ENCODE data around the gene FOXN3. TPM values are rescaled to one million over a fixed set of nuclear protein-coding genes. Genes with fewer than 3 reads are reported as not detected.

The FOXN3 gene
- polyA plus RNA-seq, 1 donor from 2014 or later, result 10.3 TPM

- no peaks in the 10 kb centered on the region for H3F3A ChIP-seq (ENCODE audit: insufficient read depth, low read length, poor library complexity, severe bottlenecking)
- no peaks in the 10 kb centered on the region for H3K9me3 ChIP-seq (ENCODE audit: low read length)
- H3K4me3 ChIP-seq (ENCODE audit: low read length), result no peak overlapping the region
- H3K79me2 ChIP-seq (replicated peaks; ENCODE audit: insufficient read depth, low read length), result no peaks in the 10 kb centered on the region
- H3K27ac ChIP-seq (ENCODE audit: low read length), result no peak overlapping the region
- H2AFZ ChIP-seq (ENCODE audit: low read depth, low read length), result no peak overlapping the region
- H4K20me1 ChIP-seq (ENCODE audit: insufficient read depth), result no peaks in the 10 kb centered on the region
- H3K27me3 ChIP-seq (ENCODE audit: insufficient read depth, low read depth, low read length), result no peaks in the 10 kb centered on the region
- H3K36me3 ChIP-seq (ENCODE audit: insufficient read depth, low read length), result no peaks in the 10 kb centered on the region
- no peak overlapping the region for H3K4me2 ChIP-seq (ENCODE audit: low read length)
- TF ChIP-seq EP300 (conservative IDR thresholded peaks at IDR 0.05; ENCODE audit: poor library complexity, severe bottlenecking), result no peak
- no peaks in the 10 kb centered on the region for H3K9me2 ChIP-seq (ENCODE audit: insufficient read depth, low read length)
- H3K9ac ChIP-seq (ENCODE audit: low read length), result no peak overlapping the region
These were observed 15.2 kb upstream of the FOXN3 start for GRCh38 chr14:89432226-89432625.

GRCh38 chr14:89430391-89431236, 13.6 kb upstream of the FOXN3 start:
- no peaks in the 10 kb centered on the region for H4K20me1 ChIP-seq (ENCODE audit: insufficient read depth)
- H3K9me2 ChIP-seq (ENCODE audit: insufficient read depth, low read length), result no peaks in the 10 kb centered on the region
- H3K79me2 ChIP-seq (replicated peaks; ENCODE audit: insufficient read depth, low read length), result no peaks in the 10 kb centered on the region
- no peak overlapping the region for H3K4me2 ChIP-seq (ENCODE audit: low read length)
- no peak overlapping the region for H2AFZ ChIP-seq (ENCODE audit: low read depth, low read length)
- no peaks in the 10 kb centered on the region for H3K27me3 ChIP-seq (ENCODE audit: insufficient read depth, low read depth, low read length)
- no peaks in the 10 kb centered on the region for H3K9me3 ChIP-seq (ENCODE audit: low read length)
- no peak overlapping the region for H3K4me3 ChIP-seq (ENCODE audit: low read length)
- no peaks in the 10 kb centered on the region for H3K36me3 ChIP-seq (ENCODE audit: insufficient read depth, low read length)
- H3K9ac ChIP-seq (ENCODE audit: low read length), result no peak overlapping the region
- TF ChIP-seq EP300 (conservative IDR thresholded peaks at IDR 0.05; ENCODE audit: poor library complexity, severe bottlenecking) (no peak), POLR2AphosphoS5 (IDR thresholded peaks at IDR 0.05) (no peak), EZH2 (IDR thresholded peaks at IDR 0.05; ENCODE audit: borderline replicate concordance, insufficient read depth, low read length, poor library complexity, severe bottlenecking) (no peak), CTCF (IDR thresholded peaks at IDR 0.05; ENCODE audit: poor library complexity, severe bottlenecking) (no peak), TAF1 (IDR thresholded peaks at IDR 0.05; ENCODE audit: low read depth) (no peak), RAD21 (conservative IDR thresholded peaks at IDR 0.05) (no peak)
- no peaks in the 10 kb centered on the region for H3F3A ChIP-seq (ENCODE audit: insufficient read depth, low read length, poor library complexity, severe bottlenecking)
- no peak overlapping the region for H3K27ac ChIP-seq (ENCODE audit: low read length)

- H3K27ac ChIP-seq (ENCODE audit: low read length), result no peak overlapping the region
- TF ChIP-seq CTCF (IDR thresholded peaks at IDR 0.05; ENCODE audit: poor library complexity, severe bottlenecking) (no peak), REST (IDR thresholded peaks at IDR 0.05; ENCODE audit: borderline replicate concordance) (no peak), MXI1 (conservative IDR thresholded peaks at IDR 0.05; ENCODE audit: poor library complexity, severe bottlenecking) (no peak), EP300 (conservative IDR thresholded peaks at IDR 0.05; ENCODE audit: poor library complexity, severe bottlenecking) (no peak), TAF1 (IDR thresholded peaks at IDR 0.05; ENCODE audit: low read depth) (no peak), POLR2AphosphoS5 (IDR thresholded peaks at IDR 0.05) (no peak), SMC3 (conservative IDR thresholded peaks at IDR 0.05; ENCODE audit: poor library complexity) (no peak), RAD21 (conservative IDR thresholded peaks at IDR 0.05) (no peak), EZH2 (IDR thresholded peaks at IDR 0.05; ENCODE audit: borderline replicate concordance, insufficient read depth, low read length, poor library complexity, severe bottlenecking) (no peak)
- H3K36me3 ChIP-seq (ENCODE audit: insufficient read depth, low read length), result no peaks in the 10 kb centered on the region
- H3K27me3 ChIP-seq (ENCODE audit: insufficient read depth, low read depth, low read length), result no peaks in the 10 kb centered on the region
- H3K4me3 ChIP-seq (ENCODE audit: low read length), result no peak overlapping the region
- no peaks in the 10 kb centered on the region for H4K20me1 ChIP-seq (ENCODE audit: insufficient read depth)
- no peak overlapping the region for H2AFZ ChIP-seq (ENCODE audit: low read depth, low read length)
- no peaks in the 10 kb centered on the region for H3K9me3 ChIP-seq (ENCODE audit: low read length)
- no peaks in the 10 kb centered on the region for H3K79me2 ChIP-seq (replicated peaks; ENCODE audit: insufficient read depth, low read length)
- H3K4me2 ChIP-seq (ENCODE audit: low read length), result no peak overlapping the region
- H3K9me2 ChIP-seq (ENCODE audit: insufficient read depth, low read length), result no peaks in the 10 kb centered on the region
- H3F3A ChIP-seq (ENCODE audit: insufficient read depth, low read length, poor library complexity, severe bottlenecking), result no peaks in the 10 kb centered on the region
- no peak overlapping the region for H3K9ac ChIP-seq (ENCODE audit: low read length)
These were observed 12.5 kb upstream of the FOXN3 start for GRCh38 chr14:89429199-89430181.

Data from neural cell (in vitro differentiated cells).